ENCODE data around the gene TMEM255B. TPM values are rescaled to one million over a fixed set of nuclear protein-coding genes. Genes with fewer than 3 reads are reported as not detected.

The TMEM255B gene
- total and polyA plus RNA-seq, 2 of the 4 experiments (the other 2 are of a cell fraction): 0.36 to 0.94 TPM

DNA sequence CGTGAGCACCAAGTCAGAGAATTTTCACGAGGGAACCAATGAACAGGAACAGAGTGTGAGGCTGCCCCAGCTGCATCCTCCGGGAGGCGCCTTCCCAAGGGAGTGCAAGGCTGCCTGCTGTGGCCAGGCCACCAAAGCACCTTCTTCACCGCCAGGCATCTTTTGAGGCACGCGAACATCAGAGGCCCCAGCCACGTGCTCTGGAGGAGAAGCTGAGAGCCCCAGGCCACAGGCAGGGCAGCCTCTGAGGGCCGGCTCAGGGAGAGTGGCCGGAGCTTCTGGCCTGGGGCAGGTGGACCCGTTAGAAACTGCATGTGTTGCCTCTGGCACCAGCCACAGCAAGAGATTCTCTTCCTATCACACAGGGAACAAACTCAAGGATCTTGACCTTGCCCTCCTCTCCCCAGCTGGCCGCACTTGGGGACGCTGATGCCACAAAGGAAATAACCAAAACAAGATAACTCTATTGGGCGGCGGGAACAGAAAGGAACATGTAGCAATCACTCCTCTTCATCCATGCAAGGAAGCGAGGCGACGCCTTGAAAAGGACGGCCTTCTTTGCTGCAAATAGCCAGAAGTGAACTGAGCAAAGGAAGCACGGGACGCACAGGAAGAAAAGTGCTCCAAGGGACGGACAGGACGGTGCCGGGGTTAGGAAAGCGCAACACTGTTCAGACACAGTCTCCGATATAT, 85.0 kb downstream of the TMEM255B start:
- Histone ChIP-seq H4K8ac (ENCODE audit: low read depth in 2 of 2, low read length in 2 of 2) (0 out of 4 replicates have a peak overlapping the region, but pooled peaks of 1 of the 2 experiments have one; percentile 8), H3K27ac (ENCODE audit: insufficient read depth, low read length) (no peak overlapping the region), H4K5ac (ENCODE audit: low read depth, low read length) (no peak overlapping the region), H3K14ac (replicated peaks; ENCODE audit: low read depth, low read length) (no peak overlapping the region), H3K27me3 (ENCODE audit: control insufficient read depth, insufficient read depth, low read length) (no peaks in the 10 kb centered on the region), H3K4me2 (ENCODE audit: low read depth, low read length) (no peak overlapping the region), H3K9me3 (ENCODE audit: control insufficient read depth, insufficient read depth, low read length) (no peaks in the 10 kb centered on the region), H3K36me3 (ENCODE audit: control insufficient read depth, insufficient read depth, low read length) (peaks cover 71% of the 10 kb centered on the region), H3K9ac (ENCODE audit: low read depth, low read length) (no peak overlapping the region), H2AFZ (replicated peaks; ENCODE audit: low read length, poor library complexity) (no peak overlapping the region), H3K4me3 (ENCODE audit: insufficient read depth, low read depth, low read length) (no peak overlapping the region), H2BK15ac (ENCODE audit: low read depth, low read length) (no peak overlapping the region), H4K20me1 (ENCODE audit: insufficient read depth, low read length) (peaks cover 80% of the 10 kb centered on the region), H4K91ac (ENCODE audit: insufficient read depth, low read depth, low read length) (no peak overlapping the region), H3K79me1 (ENCODE audit: low read depth in 1 of 2, low read length in 2 of 2) (peaks cover 49 to 96% of the 10 kb centered on the region in 2 experiments), H2BK5ac (ENCODE audit: low read depth, low read length, poor library complexity, severe bottlenecking) (peak overlapping the region; percentile 11), H3K4me1 (ENCODE audit: control insufficient read depth, insufficient read depth, low read length) (peaks cover 35% of the 10 kb centered on the region), H3K56ac (ENCODE audit: extremely low read depth, insufficient read depth, low read length) (no peak overlapping the region), H2BK20ac (ENCODE audit: low read depth, low read length) (no peak overlapping the region), H3K4ac (ENCODE audit: low read depth, low read length) (no peak overlapping the region), H3K23ac (ENCODE audit: low read depth, low read length) (no peak overlapping the region), H2AK5ac (ENCODE audit: low read depth, low read length) (no peak overlapping the region), H2AK9ac (replicated peaks; ENCODE audit: low read depth, low read length, poor library complexity) (no peak overlapping the region), H2BK120ac (ENCODE audit: low read depth, low read length) (no peak overlapping the region), H3K18ac (ENCODE audit: low read depth, low read length) (no peak overlapping the region), H3K9me1 (ENCODE audit: insufficient read depth, low read length) (peaks cover 33% of the 10 kb centered on the region)
- ChIA-PET CTCF (no interaction called here), POLR2A (ENCODE audit: unreplicated experiment) (no interaction called here)
- ATAC-seq (ENCODE audit: low read depth) (no peak), DNase-seq (no peak)
- intact Hi-C loops (cut with micrococcal nuclease): no loop called here
- no TSS peak for BruUV-seq (replicated peaks)
- TF ChIP-seq NFE2L2 (IDR thresholded peaks at IDR 0.05; ENCODE audit: low read depth, low read length): no peak
- dilution Hi-C loops (cut with HindIII; ENCODE audit: low sequenced_read_pairs, unreplicated experiment): no loop called here
- in situ Hi-C loops (cut with MboI; ENCODE audit: low sequenced_read_pairs): no loop called here
- WGBS, 2 experiments (ENCODE audit: extremely low coverage in 2 of 2, insufficient read length in 1 of 2): 85% methylated on average over 14 of the region's 26 CpGs; no CpG with 5 or more reads in 1 of the 2 experiments

All from IMR-90 (cell line).